Mesenchymal stem cell (in vitro differentiated cells and primary cell): ENCODE data around the gene AMZ1.

Experiments
- DNase-seq: peaks from one replicate; pipeline ENCODE4 v3.0.0-alpha.2; 2013
- H2AFZ ChIP-seq: one replicate; pipeline ENCODE4 v1.6.1; 2013; ENCODE audit warnings: low read depth, mild to moderate bottlenecking, control low read depth, inconsistent platforms, low read length, moderate library complexity
- H2AK5ac ChIP-seq: 2 replicates; pipeline ENCODE4 v1.6.1; 2013; ENCODE audit warnings: low read length, moderate library complexity, mild to moderate bottlenecking, inconsistent platforms; ENCODE audit not compliant: severe bottlenecking
- H2BK120ac ChIP-seq: one replicate; pipeline ENCODE4 v1.6.1; 2013; ENCODE audit warnings: low read depth, mild to moderate bottlenecking, inconsistent platforms, low read length, moderate library complexity
- H2BK12ac ChIP-seq, 2 experiments: one replicate each; pipeline ENCODE4 v1.6.1; 2013; ENCODE audit warnings: inconsistent platforms in 2 of 2, low read length in 2 of 2, mild to moderate bottlenecking in 2 of 2, moderate library complexity in 2 of 2, control low read depth in 1 of 2
- H2BK15ac ChIP-seq: one replicate; pipeline ENCODE4 v1.6.1; 2013; ENCODE audit warnings: mild to moderate bottlenecking, low read depth, inconsistent platforms; ENCODE audit not compliant: poor library complexity, severe bottlenecking
- H2BK5ac ChIP-seq: 2 replicates; pipeline ENCODE4 v1.6.1; 2013; ENCODE audit warnings: low read depth, mild to moderate bottlenecking, low read length, control low read depth, inconsistent platforms; ENCODE audit not compliant: poor library complexity, severe bottlenecking
- H3K14ac ChIP-seq, 2 experiments: one replicate each; pipeline ENCODE4 v1.6.1; 2013; ENCODE audit warnings: inconsistent platforms in 2 of 2, low read length in 2 of 2, control low read depth in 1 of 2, mild to moderate bottlenecking in 1 of 2, moderate library complexity in 1 of 2
- H3K18ac ChIP-seq, 2 experiments: one replicate each; pipeline ENCODE4 v1.6.1; 2013; ENCODE audit warnings: inconsistent platforms in 2 of 2, low read length in 2 of 2, control low read depth in 1 of 2, low read depth in 1 of 2, mild to moderate bottlenecking in 1 of 2
- H3K23ac ChIP-seq, 2 experiments: one replicate each; pipeline ENCODE4 v1.6.1; 2013; ENCODE audit warnings: inconsistent platforms in 2 of 2, low read length in 2 of 2, mild to moderate bottlenecking in 2 of 2, moderate library complexity in 2 of 2, control low read depth in 1 of 2
- H3K27ac ChIP-seq: 2 replicates; pipeline ENCODE4 v1.5.1; 2013; ENCODE audit warnings: mild to moderate bottlenecking, moderate library complexity, low read length, control low read depth, inconsistent platforms; ENCODE audit not compliant: poor library complexity, severe bottlenecking
- H3K27me3 ChIP-seq, 2 experiments: 2 replicates each; pipeline versions ENCODE4 v1.6.1 to v1.7.0; 2013; ENCODE audit warnings: low read length in 2 of 2, mild to moderate bottlenecking in 2 of 2, moderate library complexity in 2 of 2, control low read depth in 1 of 2, inconsistent platforms in 1 of 2; ENCODE audit not compliant: control insufficient read depth in 1 of 2, insufficient read depth in 1 of 2
- H3K36me3 ChIP-seq, 2 experiments: 2 replicates each; pipeline versions ENCODE4 v1.6.1 to v1.7.0; 2013; ENCODE audit warnings: low read length in 2 of 2, control low read depth in 1 of 2, inconsistent platforms in 1 of 2, low read depth in 1 of 2, mild to moderate bottlenecking in 1 of 2; ENCODE audit not compliant: insufficient read depth in 2 of 2, control insufficient read depth in 1 of 2
- H3K4ac ChIP-seq, 2 experiments: one replicate each; pipeline ENCODE4 v1.6.1; 2013; ENCODE audit warnings: inconsistent platforms in 2 of 2, low read length in 2 of 2, mild to moderate bottlenecking in 2 of 2, moderate library complexity in 2 of 2, control low read depth in 1 of 2, low read depth in 1 of 2
- H3K4me1 ChIP-seq: 2 replicates; pipeline ENCODE4 v1.6.1; 2013; ENCODE audit warnings: low read depth, low read length, control low read depth; ENCODE audit not compliant: control insufficient read depth, insufficient read depth
- H3K4me2 ChIP-seq: 2 replicates; pipeline ENCODE4 v1.6.1; 2013; ENCODE audit warnings: low read length, mild to moderate bottlenecking, inconsistent platforms; ENCODE audit not compliant: poor library complexity, severe bottlenecking
- H3K4me3 ChIP-seq, 2 experiments: 2 replicates each; pipeline versions ENCODE4 v1.5.1 to v1.7.0; 2013; ENCODE audit warnings: low read length in 2 of 2, mild to moderate bottlenecking in 2 of 2, control low read depth in 1 of 2, low read depth in 1 of 2; ENCODE audit not compliant: insufficient read depth in 1 of 2
- H3K79me1 ChIP-seq: replicated peaks from 2 replicates; pipeline ENCODE4 v1.6.1; 2013; ENCODE audit warnings: mild to moderate bottlenecking, control low read depth, low read length, inconsistent platforms; ENCODE audit not compliant: poor library complexity, severe bottlenecking
- H3K9ac ChIP-seq: 2 replicates; pipeline ENCODE4 v1.7.0; 2013; ENCODE audit warnings: mild to moderate bottlenecking, low read length, moderate library complexity
- H3K9me3 ChIP-seq: 2 replicates; pipeline ENCODE4 v1.7.0; 2013; ENCODE audit warnings: mild to moderate bottlenecking, low read length; ENCODE audit not compliant: control insufficient read depth
- H4K8ac ChIP-seq: one replicate; pipeline ENCODE4 v1.6.1; 2013; ENCODE audit warnings: inconsistent platforms, mild to moderate bottlenecking, low read length, moderate library complexity
- H4K91ac ChIP-seq: one replicate; pipeline ENCODE4 v1.6.1; 2013; ENCODE audit warnings: mild to moderate bottlenecking, low read length, inconsistent platforms
- WGBS: methylation state at CpG from one replicate; pipeline ENCODE4 v1.1.7; 2013; ENCODE audit warnings: mixed read lengths; 5-methylcytosine and 5-hydroxymethylcytosine counted together

The AMZ1 gene

DNA sequence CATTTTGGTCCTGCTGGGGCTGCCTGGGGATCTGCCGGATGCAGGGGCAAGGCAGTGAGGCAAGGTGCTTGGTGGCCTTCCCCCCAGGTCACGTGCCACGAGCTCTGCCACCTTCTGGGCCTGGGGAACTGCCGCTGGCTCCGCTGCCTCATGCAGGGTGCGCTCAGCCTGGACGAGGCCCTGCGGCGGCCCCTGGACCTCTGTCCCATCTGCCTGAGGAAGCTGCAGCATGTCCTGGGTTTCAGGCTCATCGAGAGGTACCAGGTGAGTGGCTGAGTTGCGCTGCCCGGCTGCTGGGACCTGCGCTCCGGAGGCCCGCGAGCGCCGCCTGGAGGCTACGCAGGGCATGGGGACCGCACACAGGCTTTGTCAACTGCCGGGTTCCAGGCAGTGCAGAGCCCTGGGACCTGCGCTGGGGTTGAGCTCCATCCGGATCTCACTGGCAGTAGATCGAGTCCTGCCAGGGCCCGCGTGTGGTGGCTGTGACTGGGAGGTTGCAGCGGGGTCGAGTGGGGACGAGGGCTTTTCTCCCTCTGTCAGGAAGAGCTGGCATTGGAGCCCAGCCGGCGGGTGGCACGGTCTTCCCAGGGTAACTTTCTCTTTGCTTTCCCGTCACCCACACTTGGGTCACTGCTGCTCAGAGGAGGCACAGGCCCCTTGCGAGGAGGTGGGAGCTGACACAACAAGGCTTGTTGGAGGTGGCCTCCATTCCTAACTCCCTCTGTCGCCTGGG, 21.7 kb downstream of the AMZ1 start:
- WGBS, result 37% methylated on average over 33 of the region's 35 CpGs

DNA sequence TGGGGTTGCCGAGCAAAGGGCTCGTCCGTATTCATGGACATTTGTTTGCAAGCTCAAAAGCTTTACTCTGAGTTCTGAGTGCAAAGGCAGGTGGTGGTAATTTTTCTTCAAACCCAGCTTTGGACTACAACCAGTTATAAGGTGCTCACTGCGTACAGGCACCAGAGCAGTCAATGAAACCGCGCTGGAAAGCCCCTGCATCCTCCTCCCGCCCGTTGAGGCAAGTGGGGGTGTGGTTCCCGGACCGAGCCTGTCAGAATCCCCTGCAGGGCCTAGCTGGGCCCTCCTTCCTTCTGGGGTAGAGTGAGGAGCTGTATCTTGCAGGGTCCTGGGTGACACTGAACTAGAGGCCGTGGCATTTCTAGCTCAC, 22.3 kb downstream of the AMZ1 start:
- Histone ChIP-seq H2BK15ac (no peak overlapping the region), H3K23ac (no peak overlapping the region)
- WGBS, result 93% methylated on average over 11 of the region's 11 CpGs

More for the DNA sequence above, 21.7 kb downstream of the AMZ1 start:
- H4K91ac ChIP-seq, result peak overlapping the region; percentile 31
- H2BK5ac ChIP-seq, result no peak overlapping the region
- no peaks in the 10 kb centered on the region for H3K9me3 ChIP-seq
- H3K9ac ChIP-seq, result peak overlapping the region; percentile 69
- no peak overlapping the region for H3K27ac ChIP-seq
- no peak overlapping the region for H3K4me2 ChIP-seq
- peak overlapping the region in 1 of 2 experiments; percentile 36 for H3K14ac ChIP-seq
- H3K4me1 ChIP-seq, result peaks cover 14% of the 10 kb centered on the region
- peak overlapping the region in 1 of 2 experiments; percentile 26 for H3K18ac ChIP-seq
- H3K4ac ChIP-seq, result peak overlapping the region in 1 of 2 experiments; percentile 6
- H3K23ac ChIP-seq, result no peak overlapping the region
- no peak overlapping the region for H4K8ac ChIP-seq
- H3K27me3 ChIP-seq, result no peaks in the 10 kb centered on the region
- H3K36me3 ChIP-seq, result peaks cover 10 to 44% of the 10 kb centered on the region in 2 experiments
- H2BK15ac ChIP-seq, result no peak overlapping the region
- DNase-seq, result no peak
- H2BK12ac ChIP-seq, result peak overlapping the region in 1 of 2 experiments; percentile 47
- H2BK120ac ChIP-seq, result no peak overlapping the region
- H2AK5ac ChIP-seq, result no peak overlapping the region
- no peak overlapping the region for H2AFZ ChIP-seq
- peak overlapping the region in 1 of 2 experiments; percentile 73 for H3K4me3 ChIP-seq
- peaks cover 7% of the 10 kb centered on the region for H3K79me1 ChIP-seq

DNA sequence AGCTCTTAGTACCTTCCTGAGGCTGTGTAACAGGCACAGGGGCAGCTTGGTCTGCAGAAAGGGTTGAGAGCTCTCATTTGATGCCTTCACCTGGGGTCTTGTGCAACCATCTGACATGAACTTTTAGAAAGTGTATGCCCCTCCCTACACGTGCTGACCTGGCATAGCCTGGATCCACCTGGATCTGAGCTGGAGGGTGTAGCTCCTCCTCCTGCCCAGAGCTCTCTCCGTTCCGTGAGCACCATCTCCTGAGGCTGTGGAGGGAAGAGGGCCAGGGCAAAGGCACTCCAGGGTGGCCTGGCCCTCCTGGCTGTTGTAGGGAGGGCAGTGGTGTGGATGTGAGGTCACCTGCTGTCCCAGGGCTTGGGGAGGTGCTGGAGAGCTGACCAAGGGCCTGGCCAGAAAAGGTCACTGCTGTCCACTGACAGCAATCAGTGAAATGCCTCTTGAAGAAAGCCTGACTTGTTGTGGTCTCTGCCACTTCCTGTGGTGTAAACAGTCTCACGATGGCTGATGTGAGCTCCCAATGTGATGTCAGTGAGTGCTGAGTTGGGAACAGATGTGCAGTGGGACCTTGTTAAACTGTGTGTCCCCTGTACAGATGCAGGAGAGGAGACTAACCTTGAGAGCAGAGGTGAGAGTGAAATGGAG, 23.0 kb downstream of the AMZ1 start:
- H2AK5ac ChIP-seq, result no peak overlapping the region
- no peaks in the 10 kb centered on the region for H3K9me3 ChIP-seq
- peaks cover 23 to 52% of the 10 kb centered on the region in 2 experiments for H3K36me3 ChIP-seq
- peak overlapping the region; percentile 30 for H4K91ac ChIP-seq
- no peak for DNase-seq
- H3K4me3 ChIP-seq, result no peak overlapping the region
- H2BK12ac ChIP-seq, result no peak overlapping the region
- H3K23ac ChIP-seq, result no peak overlapping the region
- H2BK120ac ChIP-seq, result no peak overlapping the region
- 59% methylated on average over 4 of the region's 4 CpGs for WGBS
- no peak overlapping the region for H2BK5ac ChIP-seq
- no peak overlapping the region for H3K9ac ChIP-seq
- no peak overlapping the region for H3K27ac ChIP-seq
- no peak overlapping the region for H4K8ac ChIP-seq
- H3K79me1 ChIP-seq, result peaks cover 12% of the 10 kb centered on the region
- H3K4me1 ChIP-seq, result peaks cover 17% of the 10 kb centered on the region
- H3K4ac ChIP-seq, result no peak overlapping the region
- peak overlapping the region in 1 of 2 experiments; percentile 36 for H3K14ac ChIP-seq
- H3K4me2 ChIP-seq, result no peak overlapping the region
- no peak overlapping the region for H3K18ac ChIP-seq
- H2BK15ac ChIP-seq, result no peak overlapping the region
- H2AFZ ChIP-seq, result no peak overlapping the region
- no peaks in the 10 kb centered on the region for H3K27me3 ChIP-seq

More for the DNA sequence above, 22.3 kb downstream of the AMZ1 start:
- Histone ChIP-seq H4K91ac (no peak overlapping the region), H3K18ac (peak overlapping the region in 1 of 2 experiments; percentile 14), H2BK120ac (no peak overlapping the region), H2AK5ac (no peak overlapping the region), H2BK12ac (no peak overlapping the region), H3K36me3 (peaks cover 15 to 49% of the 10 kb centered on the region in 2 experiments), H2AFZ (no peak overlapping the region), H3K27ac (no peak overlapping the region), H3K4ac (no peak overlapping the region), H3K14ac (no peak overlapping the region), H3K4me2 (no peak overlapping the region), H3K27me3 (no peaks in the 10 kb centered on the region), H3K9ac (peak overlapping the region; percentile 69), H3K4me1 (peaks cover 17% of the 10 kb centered on the region), H2BK5ac (no peak overlapping the region), H3K79me1 (peaks cover 12% of the 10 kb centered on the region), H3K9me3 (no peaks in the 10 kb centered on the region), H3K4me3 (peak overlapping the region in 1 of 2 experiments; percentile 73), H4K8ac (no peak overlapping the region)
- no peak for DNase-seq

DNA sequence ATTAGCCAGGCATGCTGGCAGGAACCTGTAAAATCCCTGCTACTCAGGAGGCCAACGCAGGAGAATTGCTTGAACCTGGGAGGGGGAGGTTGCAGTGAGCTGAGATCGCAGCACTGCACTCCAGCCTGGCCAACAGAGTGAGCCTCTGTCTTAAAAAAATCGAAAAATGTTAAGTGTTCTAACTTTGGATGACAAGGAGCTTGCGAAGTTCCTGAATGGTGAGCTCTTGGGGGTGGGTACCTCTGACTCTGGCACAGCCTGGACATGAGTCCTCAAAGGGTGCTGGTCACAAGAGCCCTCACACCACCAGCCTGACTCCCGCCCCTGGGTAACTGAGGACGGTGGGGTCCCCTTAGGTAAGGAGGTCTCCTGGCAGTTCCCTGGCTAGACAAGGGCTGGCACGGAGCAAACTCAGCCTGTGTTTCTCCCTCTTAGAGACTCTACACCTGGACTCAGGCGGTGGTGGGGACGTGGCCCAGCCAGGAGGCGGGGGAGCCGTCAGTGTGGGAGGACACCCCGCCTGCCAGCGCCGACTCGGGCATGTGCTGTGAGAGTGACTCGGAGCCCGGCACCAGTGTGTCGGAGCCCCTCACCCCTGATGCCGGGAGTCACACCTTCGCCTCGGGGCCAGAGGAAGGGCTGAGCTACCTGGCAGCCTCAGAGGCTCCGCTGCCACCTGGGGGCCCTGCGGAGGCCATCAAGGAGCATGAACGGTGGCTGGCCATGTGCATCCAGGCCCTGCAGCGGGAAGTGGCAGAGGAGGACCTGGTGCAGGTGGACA, 24.1 kb downstream of the AMZ1 start:
- Histone ChIP-seq H2BK120ac (no peak overlapping the region), H3K27me3 (no peaks in the 10 kb centered on the region), H3K79me1 (peaks cover 21% of the 10 kb centered on the region), H4K8ac (no peak overlapping the region), H3K4ac (no peak overlapping the region), H3K18ac (no peak overlapping the region), H3K27ac (no peak overlapping the region), H3K9ac (no peak overlapping the region), H3K36me3 (peaks cover 29 to 62% of the 10 kb centered on the region in 2 experiments), H3K4me2 (no peak overlapping the region), H2AK5ac (no peak overlapping the region), H2BK15ac (no peak overlapping the region), H3K14ac (no peak overlapping the region), H3K23ac (no peak overlapping the region), H3K9me3 (no peaks in the 10 kb centered on the region), H2BK5ac (no peak overlapping the region), H4K91ac (peak overlapping the region; percentile 80), H3K4me3 (no peak overlapping the region), H3K4me1 (peaks cover 23% of the 10 kb centered on the region), H2BK12ac (peak overlapping the region in 1 of 2 experiments; percentile 11), H2AFZ (no peak overlapping the region)
- DNase-seq, result no peak
- WGBS, result 97% methylated on average over 24 of the region's 25 CpGs
